Mucosa of descending colon (tissue), 3 donors: ENCODE measurements around the gene KLHL11. TPM values are rescaled to one million over a fixed set of nuclear protein-coding genes. Genes with fewer than 3 reads are reported as not detected.
"Not testable (repeated sequence)": the region's sequence is repeated elsewhere in the genome, so short reads cannot be mapped to it uniquely, and the experiment has no call there.

Source experiments
- ATAC-seq: fragments of 200-7000 bp; cut with Tn5 transposase; one replicate; pipeline ENCODE4 v1.9.1; 2020; ENCODE audit warnings: mild to moderate bottlenecking, moderate library complexity
- DNase-seq, 3 donors: peaks; one replicate each; pipeline ENCODE4 v3.0.0-alpha.2; 2020
- H3K36me3 ChIP-seq: fragments of 200-600 bp; one replicate; pipeline ENCODE4 v1.8.0; 2021; ENCODE audit warnings: low read depth, mild to moderate bottlenecking
- H3K4me1 ChIP-seq: fragments of 200-600 bp; one replicate; pipeline ENCODE4 v1.8.0; 2021; ENCODE audit warnings: low read depth, mild to moderate bottlenecking
- H3K4me3 ChIP-seq: fragments of 200-600 bp; one replicate; pipeline ENCODE4 v1.8.0; 2021; ENCODE audit warnings: mild to moderate bottlenecking
- H3K9me3 ChIP-seq: fragments of 200-600 bp; one replicate; pipeline ENCODE4 v1.8.0; 2021; ENCODE audit warnings: mild to moderate bottlenecking
- intact Hi-C, 2 donors: fragments of 100-400 bp; cut with DNase I in 1 of 2; cut with micrococcal nuclease in 1 of 2; formaldehyde crosslinking; loops; one replicate each; pipeline versions ENCODE4 v1.11.0 to v1.11.1; 2022; cut with DNase I, micrococcal nuclease
- total RNA-seq, 3 donors: library from RNA; stranded (reverse); fragmentation: NEBNext Ultra II Directional in 2 of 3; extraction: Animal tissue kit (Norgen Biotek cat#: 25700) in 2 of 3; gene quantifications; one replicate each; pipeline versions ENCODE4 v1.2.1 to v1.2.4, GENCODE V29; 2021 to 2023
- TF ChIP-seq, protein P1 (sequence below): fragments of 200-600 bp; IDR thresholded peaks from one replicate; pipeline ENCODE4 v1.8.0; 2022; ENCODE audit warnings: antibody characterized with exemption, mild to moderate bottlenecking
- donor health status: DM: no; HTN: no; CAD: no; lungs with moderate emphysema.
- donor health status: DM: no; HTN: no; CAD: no.
- donor health status: DM: no; HTN: yes; CAD: no.

The KLHL11 gene
- total RNA-seq, 3 donors from 2014 or later: 7.6 to 14.7 (median 8.5) TPM

DNA sequence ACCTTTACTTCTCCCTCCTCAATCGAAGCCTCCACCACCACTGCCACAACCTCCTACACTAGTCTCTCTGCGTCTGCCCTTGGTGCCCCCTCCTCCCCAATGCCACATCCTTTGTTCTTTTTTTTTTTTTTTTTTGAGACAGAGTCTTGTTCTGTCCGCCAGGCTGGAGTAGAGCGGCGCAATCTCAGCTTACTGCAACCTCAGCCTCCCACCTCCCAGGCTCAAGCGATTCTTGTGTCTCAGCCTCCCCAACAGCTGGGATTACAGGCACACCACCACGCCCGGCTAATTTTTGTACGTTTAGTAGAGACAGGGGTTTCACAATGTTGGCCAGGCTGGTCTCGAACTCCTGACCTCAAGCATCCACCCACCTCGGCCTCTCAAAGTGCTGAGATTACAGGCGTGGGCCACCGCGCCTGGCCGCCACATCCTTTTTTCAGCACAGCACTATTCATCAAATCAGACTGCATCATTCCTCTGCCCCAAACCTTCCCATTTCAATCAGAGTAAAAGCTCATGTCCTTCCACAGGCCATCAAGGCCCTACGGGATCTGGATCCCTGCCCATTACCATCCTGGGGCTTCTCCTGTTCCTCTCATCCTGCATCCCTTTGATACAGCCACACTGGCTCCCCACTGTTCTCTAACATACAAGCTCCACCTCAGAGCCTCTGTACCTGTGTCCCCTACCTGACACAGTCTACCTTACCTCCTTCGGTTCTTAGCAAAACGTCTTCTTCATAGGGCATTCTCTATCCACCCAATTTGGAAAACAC is 2.0 kb downstream of the KLHL11 start:
- TF ChIP-seq, protein P1, sequence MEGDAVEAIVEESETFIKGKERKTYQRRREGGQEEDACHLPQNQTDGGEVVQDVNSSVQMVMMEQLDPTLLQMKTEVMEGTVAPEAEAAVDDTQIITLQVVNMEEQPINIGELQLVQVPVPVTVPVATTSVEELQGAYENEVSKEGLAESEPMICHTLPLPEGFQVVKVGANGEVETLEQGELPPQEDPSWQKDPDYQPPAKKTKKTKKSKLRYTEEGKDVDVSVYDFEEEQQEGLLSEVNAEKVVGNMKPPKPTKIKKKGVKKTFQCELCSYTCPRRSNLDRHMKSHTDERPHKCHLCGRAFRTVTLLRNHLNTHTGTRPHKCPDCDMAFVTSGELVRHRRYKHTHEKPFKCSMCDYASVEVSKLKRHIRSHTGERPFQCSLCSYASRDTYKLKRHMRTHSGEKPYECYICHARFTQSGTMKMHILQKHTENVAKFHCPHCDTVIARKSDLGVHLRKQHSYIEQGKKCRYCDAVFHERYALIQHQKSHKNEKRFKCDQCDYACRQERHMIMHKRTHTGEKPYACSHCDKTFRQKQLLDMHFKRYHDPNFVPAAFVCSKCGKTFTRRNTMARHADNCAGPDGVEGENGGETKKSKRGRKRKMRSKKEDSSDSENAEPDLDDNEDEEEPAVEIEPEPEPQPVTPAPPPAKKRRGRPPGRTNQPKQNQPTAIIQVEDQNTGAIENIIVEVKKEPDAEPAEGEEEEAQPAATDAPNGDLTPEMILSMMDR: no peak
- Histone ChIP-seq H3K4me1 (peaks cover 13% of the 10 kb centered on the region), H3K4me3 (no peak overlapping the region), H3K9me3 (no peaks in the 10 kb centered on the region), H3K36me3 (no peaks in the 10 kb centered on the region)
- ATAC-seq (no peak), DNase-seq (no peak)
- intact Hi-C loops: no loop called here

DNA sequence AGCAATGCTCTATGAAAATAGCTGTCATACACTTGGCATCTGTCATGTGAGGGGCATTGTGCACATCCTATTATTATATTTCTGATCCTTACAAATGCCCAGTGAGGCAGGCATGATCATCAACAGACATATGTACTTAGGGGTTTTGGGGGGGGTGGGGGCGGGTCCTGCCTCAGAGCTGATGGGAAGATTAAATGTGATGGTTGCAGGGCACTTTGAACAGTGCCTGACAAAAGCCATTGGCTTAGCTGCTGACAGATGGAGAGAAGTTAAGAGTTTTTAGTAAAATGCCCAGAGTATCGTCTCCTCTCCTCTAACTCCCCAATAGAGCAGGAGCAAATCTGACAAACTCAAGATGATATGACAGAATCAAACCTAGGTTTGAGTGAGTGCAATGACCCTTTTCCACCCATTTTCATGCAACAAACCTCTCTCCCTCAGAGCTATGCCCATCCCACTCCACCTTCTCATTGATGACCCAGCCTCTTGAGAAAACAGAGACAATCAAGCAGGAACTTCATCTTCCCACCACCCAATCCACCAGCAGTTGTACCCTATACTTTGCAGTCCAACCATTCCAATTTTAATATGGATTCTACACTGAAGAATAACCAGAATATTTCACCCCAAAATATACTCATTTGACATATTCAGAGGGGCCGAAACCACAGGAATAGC is 4.8 kb downstream of the KLHL11 start:
- DNase-seq (no peak), ATAC-seq (no peak)
- Histone ChIP-seq H3K4me1 (peaks cover 13% of the 10 kb centered on the region), H3K36me3 (no peaks in the 10 kb centered on the region), H3K9me3 (no peaks in the 10 kb centered on the region), H3K4me3 (no peak overlapping the region)
- intact Hi-C loops: no loop called here
- TF ChIP-seq, protein P1: no peak

DNA sequence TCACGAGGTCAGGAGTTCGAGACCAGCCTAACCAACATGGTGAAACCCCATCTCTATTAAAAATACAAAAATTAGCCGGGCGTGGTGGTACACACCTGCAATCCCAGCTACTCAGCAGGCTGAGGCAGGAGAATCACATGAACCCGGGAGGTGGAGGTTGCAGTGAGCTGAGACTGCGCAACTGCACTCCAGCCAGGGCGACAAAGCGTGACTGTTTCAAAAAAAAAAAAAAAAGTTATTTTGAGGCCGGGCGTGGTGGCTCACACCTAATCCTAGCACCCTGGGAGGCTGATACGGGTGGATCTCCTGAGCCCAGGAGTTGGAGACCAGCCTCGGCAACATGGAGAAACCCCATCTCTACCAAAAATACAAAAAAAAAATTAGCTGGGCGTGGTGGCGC is 13.8 kb downstream of the KLHL11 start:
- H3K4me3 ChIP-seq, H3K36me3 ChIP-seq, H3K9me3 ChIP-seq, ATAC-seq, intact Hi-C loops, DNase-seq, H3K4me1 ChIP-seq: not testable (repeated sequence)

- no peaks in the 10 kb centered on the region for H3K4me1 ChIP-seq
- DNase-seq: no peak
- TF ChIP-seq, protein P1: no peak
- intact Hi-C loops: no loop called here
- no peak for ATAC-seq
- H3K36me3 ChIP-seq: no peaks in the 10 kb centered on the region
- no peak overlapping the region for H3K4me3 ChIP-seq
- no peaks in the 10 kb centered on the region for H3K9me3 ChIP-seq
Measured at GRCh38 chr17:41849251-41849990, 15.8 kb downstream of the KLHL11 start.

DNA sequence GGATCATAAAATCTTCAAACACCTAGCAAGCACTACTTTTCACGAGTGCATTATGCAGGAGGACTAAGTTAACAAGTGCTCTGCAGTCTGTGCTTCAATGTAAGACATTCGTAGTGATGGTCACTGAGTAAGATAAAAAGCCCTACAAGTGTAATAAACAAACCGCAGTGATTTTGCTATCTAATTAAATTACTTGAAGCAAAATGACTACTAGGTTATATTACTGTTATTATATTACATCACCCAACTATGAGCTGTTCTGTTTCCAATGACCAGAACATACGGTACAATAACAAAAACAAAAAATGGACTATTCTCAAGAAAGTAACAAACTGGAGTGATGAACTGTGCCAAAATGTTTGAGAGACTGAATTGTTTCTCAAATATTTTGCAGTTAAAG is 16.4 kb downstream of the KLHL11 start:
- Histone ChIP-seq H3K9me3 (no peaks in the 10 kb centered on the region), H3K36me3 (no peaks in the 10 kb centered on the region), H3K4me3 (no peak overlapping the region), H3K4me1 (no peaks in the 10 kb centered on the region)
- intact Hi-C loops: no loop called here
- no peak for DNase-seq
- no peak for ATAC-seq
- TF ChIP-seq, protein P1: no peak

DNA sequence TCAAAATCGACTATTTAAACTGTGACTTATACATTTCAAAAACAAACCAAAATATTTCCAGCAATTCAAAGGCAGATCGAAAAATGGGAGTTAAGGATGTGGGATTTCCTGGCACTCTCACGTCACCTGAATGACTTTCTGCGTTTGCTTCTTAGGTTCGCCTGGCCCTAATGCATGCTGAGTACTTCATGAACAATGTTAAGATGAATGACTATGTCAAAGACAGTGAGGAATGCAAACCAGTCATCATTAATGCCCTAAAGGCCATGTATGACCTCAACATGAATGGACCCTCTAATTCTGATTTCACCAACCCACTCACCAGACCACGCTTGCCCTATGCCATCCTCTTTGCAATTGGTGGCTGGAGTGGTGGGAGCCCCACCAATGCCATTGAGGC is 20.3 kb downstream of the KLHL11 start:
- Histone ChIP-seq H3K4me1 (no peaks in the 10 kb centered on the region), H3K36me3 (no peaks in the 10 kb centered on the region), H3K4me3 (no peak overlapping the region), H3K9me3 (no peaks in the 10 kb centered on the region)
- TF ChIP-seq, protein P1: no peak
- ATAC-seq: no peak
- intact Hi-C loops: no loop called here
- DNase-seq: no peak

- DNase-seq, intact Hi-C loops, ATAC-seq: not testable (repeated sequence)
Measured at GRCh38 chr17:41840781-41841180, 24.4 kb downstream of the KLHL11 start.

GRCh38 chr17:41839448-41839847 is 25.8 kb downstream of the KLHL11 start:
- H3K4me3 ChIP-seq, DNase-seq, H3K9me3 ChIP-seq, H3K36me3 ChIP-seq, H3K4me1 ChIP-seq, intact Hi-C loops, ATAC-seq: not testable (repeated sequence)

More at GRCh38 chr17:41840781-41841180, 24.4 kb downstream of the KLHL11 start:
- not testable (repeated sequence) for H3K9me3 ChIP-seq, H3K36me3 ChIP-seq, H3K4me3 ChIP-seq, H3K4me1 ChIP-seq
